ENCODE measurements around the gene KRTAP5-10.
"Not testable (repeated sequence)": the region's sequence is repeated elsewhere in the genome, so short reads cannot be mapped to it uniquely, and the experiment has no call there.

- TF ChIP-seq, protein P1, sequence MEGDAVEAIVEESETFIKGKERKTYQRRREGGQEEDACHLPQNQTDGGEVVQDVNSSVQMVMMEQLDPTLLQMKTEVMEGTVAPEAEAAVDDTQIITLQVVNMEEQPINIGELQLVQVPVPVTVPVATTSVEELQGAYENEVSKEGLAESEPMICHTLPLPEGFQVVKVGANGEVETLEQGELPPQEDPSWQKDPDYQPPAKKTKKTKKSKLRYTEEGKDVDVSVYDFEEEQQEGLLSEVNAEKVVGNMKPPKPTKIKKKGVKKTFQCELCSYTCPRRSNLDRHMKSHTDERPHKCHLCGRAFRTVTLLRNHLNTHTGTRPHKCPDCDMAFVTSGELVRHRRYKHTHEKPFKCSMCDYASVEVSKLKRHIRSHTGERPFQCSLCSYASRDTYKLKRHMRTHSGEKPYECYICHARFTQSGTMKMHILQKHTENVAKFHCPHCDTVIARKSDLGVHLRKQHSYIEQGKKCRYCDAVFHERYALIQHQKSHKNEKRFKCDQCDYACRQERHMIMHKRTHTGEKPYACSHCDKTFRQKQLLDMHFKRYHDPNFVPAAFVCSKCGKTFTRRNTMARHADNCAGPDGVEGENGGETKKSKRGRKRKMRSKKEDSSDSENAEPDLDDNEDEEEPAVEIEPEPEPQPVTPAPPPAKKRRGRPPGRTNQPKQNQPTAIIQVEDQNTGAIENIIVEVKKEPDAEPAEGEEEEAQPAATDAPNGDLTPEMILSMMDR (conservative IDR thresholded peaks at IDR 0.05 in 1 of 2, IDR thresholded peaks at IDR 0.05 in 1 of 2; ENCODE audit: low read depth in 1 of 2, low read length in 2 of 2), result not testable (repeated sequence)
- peak; percentile 70 for TF ChIP-seq EZH2 (IDR thresholded peaks at IDR 0.05; ENCODE audit: low read length, missing control alignments)
Measured at GRCh38 chr11:71606853-71607519, 41.6 kb downstream of the KRTAP5-10 start.

All from fibroblast of lung (primary cell).